NOMO-1 treated with dmso at 0.1 percent for 144 hours (cell line): Measurements from ENCODE around the gene BTBD10.

Experiments
- DNase-seq: peaks from one replicate; lab custom pipeline; 2025; ENCODE audit not compliant: unreplicated experiment; lab: John Stamatoyannopoulos, UW

Gene BTBD10

DNA sequence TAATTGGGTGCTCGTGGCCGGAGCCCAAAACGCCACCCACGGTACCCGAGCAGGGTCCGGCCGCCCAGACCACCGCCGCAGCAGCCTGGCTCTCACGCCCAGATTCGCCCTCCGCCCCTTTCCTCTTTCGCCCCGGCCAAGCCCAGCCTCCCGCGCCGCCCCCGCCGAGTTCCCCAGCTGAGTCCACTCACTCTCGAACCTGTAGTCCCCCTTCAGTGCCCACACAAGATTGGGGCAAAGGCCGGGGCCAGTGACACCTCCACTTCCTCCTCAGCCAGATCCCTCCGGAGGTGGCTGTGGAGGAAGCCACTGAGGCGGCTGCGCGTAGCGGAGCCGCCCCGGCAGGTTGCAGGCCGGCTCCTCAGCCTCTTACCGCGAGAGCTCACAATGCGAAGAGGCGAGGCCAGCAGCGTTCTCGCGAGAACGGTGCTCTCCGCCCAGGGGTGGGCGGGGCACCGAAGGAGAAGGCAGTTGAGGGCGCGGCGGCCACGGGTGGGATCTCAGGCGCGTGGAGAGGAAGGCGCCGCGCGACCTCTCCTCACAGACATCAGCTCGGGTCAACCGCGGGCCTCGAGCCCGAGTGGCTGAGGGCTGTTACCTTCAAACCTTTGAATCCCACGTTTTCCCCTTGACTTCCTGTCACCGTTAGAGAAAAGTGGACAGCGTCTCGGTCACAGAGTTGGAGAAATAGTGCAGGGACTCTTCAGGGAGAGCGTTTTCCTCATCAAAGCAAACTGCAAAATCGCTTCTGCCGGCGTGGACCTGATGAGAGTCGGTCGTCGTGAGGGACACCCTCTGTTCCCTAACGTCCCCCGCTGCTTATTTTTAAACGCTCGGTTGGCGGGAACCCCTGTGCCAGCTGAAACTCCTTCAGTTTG, at the start of gene BTBD10:
Gene BTBD10 (minus strand): TSS at position 322 of the 878 bp plus-strand sequence. CDS start 18,098 bp downstream, outside the sequence.
- peak; percentile 91 for DNase-seq

DNA sequence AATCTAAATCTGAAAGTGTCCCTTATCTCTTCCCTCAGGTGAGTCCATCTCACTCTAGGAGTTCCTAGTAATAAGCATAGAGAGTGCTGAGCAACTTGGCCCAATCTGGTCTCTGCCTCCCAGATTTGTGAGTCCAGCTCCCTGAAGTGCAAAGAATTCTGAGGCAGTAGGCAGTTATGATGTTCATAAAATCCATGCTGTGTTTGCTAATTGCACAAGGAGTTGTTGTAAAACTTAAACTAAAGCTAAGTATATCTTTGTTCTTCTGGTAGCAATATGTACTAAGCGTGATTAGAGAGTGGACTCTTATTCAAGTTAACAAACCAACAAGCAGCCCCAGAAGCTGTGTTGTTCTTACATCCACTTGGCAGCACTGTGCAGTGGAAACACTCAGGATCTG, 40.4 kb upstream of the BTBD10 start:
- no peak for DNase-seq

DNA sequence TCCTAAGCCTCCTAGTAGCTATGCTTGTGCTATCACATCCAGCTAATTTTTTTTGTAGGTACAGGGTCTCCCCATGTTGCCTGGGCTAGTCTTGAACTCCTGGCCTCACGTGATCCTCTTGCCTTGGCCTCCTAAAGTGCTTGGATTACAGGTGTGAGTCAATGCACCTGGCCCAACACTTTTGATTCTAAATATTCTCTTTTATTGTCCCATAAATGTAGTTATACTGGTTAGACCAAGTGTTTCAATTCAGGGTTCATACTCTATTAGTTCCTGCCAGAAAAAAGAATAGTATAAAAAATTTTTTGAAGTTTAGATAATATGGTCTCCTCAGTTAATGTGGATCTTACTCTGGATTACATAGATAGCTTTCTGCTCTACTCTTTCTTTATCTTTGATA, 39.5 kb upstream of the BTBD10 start:
- DNase-seq = no peak

DNA sequence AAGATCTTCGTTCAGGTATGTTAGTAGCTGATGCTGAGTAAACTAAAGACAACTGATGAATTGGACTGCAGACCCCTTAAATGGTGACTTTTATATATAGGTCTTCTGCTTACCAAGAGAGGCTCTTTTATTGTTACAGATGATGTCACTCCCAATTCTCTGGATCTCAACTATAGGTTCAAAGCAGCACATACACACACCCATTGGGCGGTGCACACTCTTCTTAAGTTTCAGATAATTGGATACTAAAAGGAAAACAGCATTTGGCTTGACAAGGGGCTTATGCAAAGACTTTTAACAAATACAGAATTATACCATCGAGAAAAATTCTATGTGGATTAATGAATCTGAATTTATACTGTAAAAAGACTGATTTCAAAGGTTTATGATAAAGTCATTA, 32.9 kb upstream of the BTBD10 start, which contains the start of gene PTH:
Gene PTH (minus strand): TSS at position 69 of the 400 bp plus-strand sequence. CDS start 3,142 bp downstream, outside the sequence.
- no peak for DNase-seq

DNA sequence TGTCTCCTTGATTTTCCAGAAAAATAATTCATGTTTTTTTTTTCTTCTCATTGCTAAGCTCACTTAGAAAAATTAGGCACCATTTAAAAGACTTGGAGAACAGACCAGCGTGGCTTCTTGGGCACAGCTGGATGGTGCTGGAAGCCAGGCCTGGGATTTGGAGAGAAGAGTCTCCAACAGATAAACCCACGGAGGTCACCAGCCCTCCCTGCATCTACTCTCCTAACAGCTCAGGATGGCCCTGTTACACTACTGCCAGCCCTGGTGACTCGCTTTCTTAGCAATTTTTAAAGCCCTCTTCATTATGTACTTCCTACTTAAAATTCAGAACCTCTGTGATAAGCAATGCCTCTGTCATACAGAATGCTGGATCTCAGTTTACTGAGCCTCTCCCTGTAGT, 31.0 kb upstream of the BTBD10 start:
- DNase-seq = no peak

DNA sequence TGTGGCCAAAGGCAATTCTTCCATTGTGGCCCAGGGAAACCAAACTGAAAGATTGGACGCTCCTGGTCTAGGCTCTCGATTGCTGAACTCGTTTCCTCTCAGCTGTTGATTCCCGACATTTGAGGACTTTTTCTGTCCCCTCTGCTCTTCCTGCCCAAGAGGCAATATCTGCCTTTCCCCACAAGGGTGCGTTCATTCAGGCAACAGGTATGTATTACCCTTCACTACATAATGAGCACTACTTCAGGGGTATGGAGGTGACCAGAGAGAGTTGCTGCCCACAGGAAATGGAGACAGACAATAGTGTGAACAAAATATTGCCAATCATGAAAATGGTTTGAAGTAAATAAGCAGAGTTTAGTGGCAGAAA, 24.6 kb upstream of the BTBD10 start:
- DNase-seq = peak; percentile 15

DNA sequence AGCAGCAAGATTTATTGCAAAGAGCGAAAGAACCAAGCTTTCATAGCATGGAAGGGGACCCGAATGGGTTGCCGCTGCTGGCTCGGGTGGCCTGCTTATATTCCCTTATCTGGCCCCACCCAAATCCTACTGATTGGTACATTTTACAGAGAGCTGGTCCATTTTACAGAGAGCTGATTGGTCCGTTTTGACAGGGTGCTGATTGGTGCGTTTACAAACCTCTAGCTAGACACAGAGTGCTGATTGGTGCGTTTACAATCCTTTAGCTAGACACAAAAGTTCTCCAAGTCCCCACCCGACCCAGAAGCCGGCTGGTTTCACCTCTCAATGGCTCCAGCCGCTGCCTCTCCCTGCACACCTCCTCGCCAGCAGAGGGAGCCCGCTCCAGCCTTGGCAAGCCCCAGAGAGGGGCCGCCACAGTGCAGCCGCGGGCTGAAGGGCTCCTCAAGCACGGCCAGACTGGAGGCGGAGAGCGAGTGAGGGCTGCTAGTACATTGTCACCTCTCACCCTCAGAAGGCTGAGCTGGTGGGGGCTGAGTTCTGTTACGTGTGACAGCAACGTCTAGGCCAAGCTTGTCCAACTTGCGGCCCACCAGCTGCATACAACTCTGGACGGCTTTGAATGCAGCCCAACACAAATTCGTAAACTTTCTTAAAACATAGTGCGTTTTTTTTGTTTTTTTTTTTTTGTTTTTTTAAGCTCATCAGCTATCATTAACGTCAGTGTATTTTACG, 24.1 kb upstream of the BTBD10 start:
- peak; percentile 64 for DNase-seq

DNA sequence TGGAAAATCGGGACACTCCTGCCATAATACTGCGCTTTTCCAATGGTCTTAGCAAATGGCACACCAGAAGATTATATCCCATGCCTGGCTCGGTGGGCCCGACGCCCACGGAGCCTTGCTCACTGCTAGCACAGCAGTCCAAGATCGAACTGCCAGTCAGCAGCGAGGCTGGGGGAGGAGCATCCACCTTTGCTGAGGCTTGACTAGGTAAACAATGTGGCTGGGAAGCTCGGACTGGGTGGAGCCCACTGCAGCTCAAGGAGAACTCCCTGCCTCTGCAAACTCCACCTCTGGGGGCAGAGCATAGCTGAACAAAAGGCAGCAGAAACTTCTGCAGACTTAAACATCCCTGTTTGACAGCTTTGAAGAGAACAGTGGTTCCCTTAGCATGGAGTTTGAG, 17.2 kb upstream of the BTBD10 start:
- DNase-seq = no peak

DNA sequence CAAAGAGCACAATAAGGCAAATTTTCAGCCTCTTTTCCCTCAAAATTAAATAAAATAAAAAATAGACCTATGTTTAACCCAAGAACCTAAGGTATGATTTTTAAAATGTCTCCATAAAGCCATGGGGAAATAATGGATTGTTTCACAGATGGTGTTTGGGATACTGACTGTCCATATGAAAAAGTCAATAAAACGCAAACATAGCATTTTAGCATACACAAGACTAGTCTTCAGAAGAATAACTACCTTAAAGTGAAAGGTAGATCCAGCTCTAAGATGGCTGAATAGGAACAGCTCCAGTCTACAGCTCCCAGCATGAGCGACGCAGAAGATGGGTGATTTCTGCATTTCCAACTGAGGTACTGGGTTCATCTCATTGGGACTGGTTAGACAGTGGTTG, 16.7 kb upstream of the BTBD10 start:
- DNase-seq = no peak

DNA sequence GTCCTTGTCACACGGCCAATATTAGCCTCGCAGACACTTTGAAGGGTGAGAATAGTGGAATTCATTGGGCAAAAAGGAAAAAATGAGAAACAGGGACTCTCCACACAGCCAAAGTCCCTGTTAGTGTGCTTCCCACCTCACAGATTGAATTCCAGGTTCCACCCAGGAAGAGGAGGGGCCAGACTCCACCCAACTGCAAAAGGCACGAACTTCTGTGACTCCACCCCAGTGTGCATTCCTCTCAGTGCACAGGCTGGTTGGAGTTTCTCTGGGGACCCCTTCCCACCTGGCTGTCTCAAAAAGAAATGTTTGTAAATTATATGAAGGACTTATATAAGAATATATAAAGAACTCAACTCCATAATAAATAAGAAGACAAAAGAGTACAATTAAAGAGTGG, 12.1 kb upstream of the BTBD10 start:
- DNase-seq = no peak

DNA sequence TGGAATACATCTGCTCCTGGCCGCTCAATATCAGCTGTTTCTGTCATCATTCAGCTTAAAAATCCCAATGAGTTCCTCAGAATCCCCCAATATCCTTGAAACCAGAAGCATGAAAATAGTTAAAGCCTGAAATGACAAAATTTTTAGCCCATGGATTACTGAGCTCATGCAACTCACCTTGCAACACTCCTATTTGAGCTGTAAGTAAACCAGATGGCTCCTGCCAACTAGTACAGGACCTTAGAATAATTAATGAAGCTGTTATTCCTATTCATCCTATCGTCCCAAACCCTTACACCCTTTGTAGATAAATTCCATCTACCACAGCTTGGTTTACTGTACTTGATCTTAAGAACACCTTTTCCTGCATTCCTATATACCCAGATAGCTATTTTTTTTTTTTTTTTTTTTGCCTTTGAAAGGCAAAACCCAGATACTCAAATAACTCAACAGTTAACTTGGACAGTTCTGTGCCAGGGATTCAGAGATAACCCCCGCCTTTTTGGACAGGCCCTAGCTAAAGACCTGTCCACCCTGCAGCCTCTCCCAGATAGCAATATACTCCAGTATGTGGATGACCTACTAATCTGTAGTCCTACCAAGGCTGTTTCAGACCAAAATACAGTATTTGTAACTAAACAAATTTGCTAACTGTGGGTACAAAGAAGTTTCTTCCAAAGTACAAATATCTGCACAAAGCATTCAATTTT, 10.1 kb upstream of the BTBD10 start:
- DNase-seq = no peak

DNA sequence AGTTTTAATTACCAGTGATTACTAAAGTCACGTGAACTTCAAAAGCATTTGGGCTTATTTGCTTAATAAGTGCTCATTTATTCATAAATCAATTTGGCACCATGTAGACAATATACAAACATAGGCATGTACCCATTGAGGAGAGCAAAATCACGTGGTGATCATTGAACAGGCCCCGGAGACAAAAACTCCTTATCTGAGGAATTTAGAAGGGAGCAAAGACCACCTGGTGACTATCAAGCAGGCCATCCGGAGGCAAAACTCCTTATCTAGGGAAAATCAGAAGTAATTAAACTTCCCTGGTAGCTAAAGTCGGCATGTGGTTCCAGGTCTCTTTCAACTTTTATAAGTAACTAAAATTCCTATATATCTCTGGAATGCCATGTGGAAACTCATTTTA, 5.7 kb upstream of the BTBD10 start:
- DNase-seq = no peak

DNA sequence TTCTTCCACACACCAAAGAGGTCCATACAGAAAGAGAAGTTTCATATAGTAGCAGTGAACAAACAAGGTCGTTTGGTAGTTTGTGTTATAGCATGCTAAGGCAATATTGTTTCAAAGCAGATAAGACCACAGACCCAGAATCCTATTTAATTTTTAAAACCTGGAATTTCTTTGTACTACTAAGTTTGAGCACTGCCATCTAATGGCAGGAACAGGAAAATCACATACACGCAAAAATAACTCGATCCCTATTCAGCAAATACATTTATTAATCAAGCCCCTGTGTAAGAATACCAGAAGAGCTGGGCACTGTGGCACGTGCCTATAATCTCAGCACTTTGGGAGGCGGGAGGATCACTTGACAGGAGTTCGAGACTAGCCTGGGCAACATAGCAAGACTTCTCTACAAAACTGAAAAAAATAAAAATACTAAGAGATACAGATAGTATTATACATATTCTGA, 2.9 kb upstream of the BTBD10 start:
- no peak for DNase-seq

DNA sequence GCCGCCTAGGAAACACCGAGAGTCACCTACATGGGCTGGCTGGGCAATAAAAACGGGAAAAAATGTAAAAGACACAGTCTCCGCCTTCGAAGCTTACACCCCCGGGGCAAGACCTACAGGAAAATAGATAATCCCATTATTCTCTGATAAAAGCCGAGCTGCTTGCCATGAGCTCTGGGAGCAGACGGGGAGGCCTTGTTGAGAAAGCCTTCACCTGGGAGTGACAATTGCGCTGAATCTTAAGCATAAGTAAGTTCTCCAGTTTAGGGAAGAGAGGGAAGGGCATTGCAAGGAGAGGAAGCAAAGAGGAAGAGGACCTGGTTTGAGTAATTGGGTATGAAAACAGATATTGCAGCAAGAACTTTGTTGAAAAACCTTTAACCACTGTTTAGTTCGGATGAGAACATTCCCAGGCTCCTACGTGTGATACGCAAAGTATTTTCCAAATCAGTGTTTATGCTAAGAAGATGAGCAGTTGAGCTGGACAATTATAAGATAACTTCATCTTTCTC, 813 bp upstream of the BTBD10 start:
- DNase-seq = no peak

DNA sequence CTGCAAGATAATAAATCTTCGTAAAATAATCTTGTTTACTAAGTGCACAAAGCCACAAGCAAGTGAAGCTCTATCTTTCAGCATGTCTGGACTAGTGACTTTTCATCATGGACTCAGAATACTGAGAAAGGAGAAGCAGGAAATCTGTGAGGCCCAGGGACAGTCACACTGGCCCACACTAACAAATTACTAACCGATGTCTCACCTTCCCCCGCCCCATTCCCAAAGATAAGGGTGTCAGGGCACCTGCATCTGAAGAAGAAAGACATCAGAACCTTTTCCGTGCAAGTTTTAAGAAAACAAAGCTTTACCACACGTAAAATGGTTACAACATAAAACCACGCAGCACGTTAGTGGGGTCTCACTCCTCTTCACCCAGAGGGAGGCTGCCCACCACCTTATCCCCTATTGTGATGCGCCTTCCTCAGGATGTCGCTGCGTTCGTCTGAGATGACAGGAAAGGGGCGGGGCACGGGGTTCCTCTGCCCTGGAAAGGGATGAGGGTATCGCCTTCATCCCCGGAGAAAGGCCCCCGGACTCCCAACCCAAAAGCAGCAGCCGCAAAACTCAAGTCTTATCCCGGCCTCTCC, 616 bp downstream of the BTBD10 start:
- peak; percentile 40 for DNase-seq

DNA sequence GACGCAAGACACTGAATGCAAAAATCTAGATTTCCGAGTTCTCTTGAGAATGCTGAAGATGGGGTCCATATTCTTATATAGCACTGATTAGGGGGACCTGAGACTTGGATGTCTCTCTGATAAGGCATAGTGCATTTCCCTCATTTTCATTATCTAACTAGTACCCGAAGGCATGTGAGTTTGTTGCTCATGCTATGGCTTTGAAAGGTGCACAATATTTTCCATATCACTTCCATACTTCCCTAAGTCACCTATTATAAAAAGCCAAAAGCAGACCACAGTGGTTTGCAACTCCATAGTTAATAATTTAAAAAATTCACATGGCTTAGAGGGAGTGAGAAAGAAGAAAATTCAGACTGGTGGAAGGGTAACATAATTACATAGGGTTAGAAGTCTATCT, 1.7 kb downstream of the BTBD10 start:
- no peak for DNase-seq

DNA sequence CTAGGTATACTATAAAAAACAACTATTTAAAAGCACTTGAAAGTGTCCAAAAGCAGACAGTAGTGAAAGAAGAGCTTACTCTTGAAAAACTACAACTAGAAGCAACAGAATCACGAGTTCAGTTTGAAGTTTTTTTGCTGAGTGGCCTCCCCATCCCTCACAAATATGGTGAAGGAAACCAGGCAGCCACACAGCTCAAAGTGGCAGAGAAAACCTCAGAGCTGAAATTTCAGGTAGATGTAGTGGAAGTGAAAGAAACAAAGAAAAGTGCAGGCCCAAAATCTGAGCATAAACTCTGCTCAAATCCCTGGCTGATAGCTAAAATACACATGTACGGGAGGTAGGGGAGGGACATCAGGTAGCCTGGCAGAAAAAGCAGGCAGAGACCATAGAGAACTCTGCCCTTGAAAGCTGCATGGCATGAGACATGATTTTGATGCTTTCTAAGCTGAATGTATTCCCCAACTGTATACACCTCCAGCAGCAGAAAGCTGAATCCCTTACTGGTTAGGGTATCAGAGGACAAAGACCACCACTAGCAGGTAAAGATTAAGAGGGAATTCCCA, 12.1 kb downstream of the BTBD10 start:
- DNase-seq = no peak

DNA sequence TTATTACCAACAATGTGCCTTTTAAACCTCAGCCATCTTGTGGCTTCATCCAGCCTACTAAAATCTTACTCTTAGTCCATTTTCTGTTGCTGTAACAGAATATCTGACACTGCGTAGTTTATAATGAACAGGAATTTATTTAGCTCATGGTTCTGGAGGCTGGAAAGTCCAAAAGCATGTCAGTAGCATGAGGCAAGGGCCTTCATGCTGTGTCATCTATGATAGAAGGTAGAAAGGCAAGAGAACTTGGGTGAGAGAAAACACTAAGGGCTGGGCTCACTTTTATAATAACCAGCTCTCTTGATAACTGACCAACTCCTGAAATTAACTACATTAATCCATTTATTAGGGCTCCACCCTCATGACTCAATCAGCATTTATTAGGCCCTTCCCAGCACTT, 13.5 kb downstream of the BTBD10 start:
- no peak for DNase-seq

DNA sequence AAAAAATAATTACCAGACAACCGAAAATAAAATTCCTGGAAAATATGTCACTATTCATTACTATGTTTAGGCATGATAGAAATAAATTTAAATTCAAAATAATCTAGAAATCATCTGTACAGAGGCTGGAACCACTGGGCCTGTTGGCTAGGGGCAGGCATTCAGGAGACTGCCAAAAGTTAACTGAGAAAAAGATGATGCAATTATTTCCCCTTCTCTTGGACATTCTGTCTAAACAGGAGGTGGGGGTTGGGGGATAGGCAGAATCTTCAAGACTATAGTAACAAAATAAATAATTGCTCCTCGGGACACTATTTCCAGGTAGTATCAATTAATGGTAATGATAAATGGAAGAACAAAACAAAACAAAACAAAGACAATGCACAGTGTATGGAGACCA, 14.1 kb downstream of the BTBD10 start:
- peak; percentile 7 for DNase-seq

DNA sequence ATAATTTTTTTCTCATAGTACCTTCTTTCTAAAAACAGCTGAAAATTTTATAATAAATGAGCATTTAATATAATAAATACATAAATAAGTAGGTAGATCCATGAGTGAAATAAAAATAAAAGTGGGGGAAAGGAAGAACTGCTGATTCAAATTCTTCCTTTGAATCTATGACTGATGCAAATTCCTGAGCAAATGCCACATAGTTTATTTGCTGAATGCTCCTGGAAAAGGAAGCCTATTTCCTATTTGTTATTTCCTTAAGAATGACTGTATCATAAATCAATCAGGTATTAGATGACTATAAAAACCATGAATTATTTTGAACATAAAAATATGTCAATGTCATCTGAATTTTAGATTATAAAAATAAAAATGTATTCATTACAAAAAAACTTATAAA, 16.6 kb downstream of the BTBD10 start:
- no peak for DNase-seq

DNA sequence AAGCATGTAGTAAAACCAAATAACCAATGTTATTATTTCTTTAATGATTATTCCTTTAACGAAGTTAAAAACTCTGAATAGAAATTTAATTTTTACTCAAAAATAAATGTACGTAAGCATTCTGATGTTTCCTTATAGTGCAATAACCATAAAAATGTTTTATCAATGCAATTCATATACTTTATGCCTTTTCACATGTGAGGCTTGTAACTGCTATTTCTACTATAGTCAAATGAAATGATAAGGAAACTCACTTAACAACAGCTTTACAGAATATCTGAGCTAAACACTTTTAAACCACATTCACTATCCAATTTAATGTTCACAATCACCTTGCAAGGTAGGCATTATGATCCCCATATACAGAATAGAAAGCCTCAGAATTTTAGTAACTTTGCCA, 17.4 kb downstream of the BTBD10 start:
- no peak for DNase-seq
